ENCODE data around the gene ADAMTS3. TPM values are rescaled to one million over a fixed set of nuclear protein-coding genes. Genes with fewer than 3 reads are reported as not detected.
"Not testable (repeated sequence)": the region's sequence is repeated elsewhere in the genome, so short reads cannot be mapped to it uniquely, and the experiment has no call there.

The ADAMTS3 gene
- total RNA-seq, 1 donor from 2014 or later = 11.0 TPM

DNA sequence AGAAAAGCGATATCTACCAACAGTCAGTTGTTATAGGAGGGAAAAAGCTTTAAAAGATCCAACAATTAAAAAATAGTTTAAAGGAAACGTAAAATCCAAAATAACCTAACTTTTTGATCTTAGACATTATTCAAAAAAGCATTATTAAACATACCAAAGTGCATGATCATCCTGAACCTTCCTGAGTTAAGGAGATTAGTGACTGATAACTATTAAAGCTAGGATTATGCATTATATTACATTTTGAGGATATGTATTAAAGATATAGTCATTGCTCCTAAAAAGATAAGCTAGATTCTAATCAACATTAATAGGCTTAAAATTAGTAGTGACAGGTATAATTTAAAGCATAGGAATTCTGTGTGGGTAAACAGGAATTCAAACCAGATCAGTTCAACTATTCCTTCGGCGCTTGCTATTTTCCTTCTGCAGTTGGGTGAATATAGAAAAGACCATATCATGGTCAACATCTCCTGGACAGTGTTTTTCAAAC, 139.6 kb downstream of the ADAMTS3 start:
- Mint-ChIP-seq H3K9me3 (no peaks in the 10 kb centered on the region), H3K27me3 (ENCODE audit: low read depth) (no peaks in the 10 kb centered on the region), H3K4me1 (no peaks in the 10 kb centered on the region), H3K36me3 (peaks cover 1% of the 10 kb centered on the region), H3K27ac (no peak overlapping the region), H3K4me3 (no peak overlapping the region)
- TF ChIP-seq, protein P1, sequence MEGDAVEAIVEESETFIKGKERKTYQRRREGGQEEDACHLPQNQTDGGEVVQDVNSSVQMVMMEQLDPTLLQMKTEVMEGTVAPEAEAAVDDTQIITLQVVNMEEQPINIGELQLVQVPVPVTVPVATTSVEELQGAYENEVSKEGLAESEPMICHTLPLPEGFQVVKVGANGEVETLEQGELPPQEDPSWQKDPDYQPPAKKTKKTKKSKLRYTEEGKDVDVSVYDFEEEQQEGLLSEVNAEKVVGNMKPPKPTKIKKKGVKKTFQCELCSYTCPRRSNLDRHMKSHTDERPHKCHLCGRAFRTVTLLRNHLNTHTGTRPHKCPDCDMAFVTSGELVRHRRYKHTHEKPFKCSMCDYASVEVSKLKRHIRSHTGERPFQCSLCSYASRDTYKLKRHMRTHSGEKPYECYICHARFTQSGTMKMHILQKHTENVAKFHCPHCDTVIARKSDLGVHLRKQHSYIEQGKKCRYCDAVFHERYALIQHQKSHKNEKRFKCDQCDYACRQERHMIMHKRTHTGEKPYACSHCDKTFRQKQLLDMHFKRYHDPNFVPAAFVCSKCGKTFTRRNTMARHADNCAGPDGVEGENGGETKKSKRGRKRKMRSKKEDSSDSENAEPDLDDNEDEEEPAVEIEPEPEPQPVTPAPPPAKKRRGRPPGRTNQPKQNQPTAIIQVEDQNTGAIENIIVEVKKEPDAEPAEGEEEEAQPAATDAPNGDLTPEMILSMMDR (IDR thresholded peaks at IDR 0.05; ENCODE audit: unreplicated experiment) = no peak
- no peak for DNase-seq (ENCODE audit: low spot score in 2 of 2, unreplicated experiment in 2 of 2)

DNA sequence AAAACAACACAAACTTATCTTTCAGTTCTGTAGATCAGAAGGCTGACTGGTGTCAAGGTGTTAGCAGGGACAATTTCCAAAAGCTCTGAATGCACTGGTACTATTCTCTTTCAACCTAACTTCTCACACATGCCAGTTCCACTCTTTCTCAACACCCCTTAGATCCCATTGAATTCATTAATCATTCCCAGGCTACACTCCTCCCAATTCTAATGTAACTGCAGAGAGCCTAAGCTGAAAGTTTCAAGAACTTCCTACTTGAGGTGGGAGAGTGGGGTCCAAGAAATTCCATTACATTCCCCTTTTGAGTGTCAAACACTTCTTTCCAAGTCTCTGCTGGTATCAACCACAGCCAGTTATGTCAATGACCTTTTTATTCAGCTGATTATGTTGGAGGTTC, 142.0 kb downstream of the ADAMTS3 start:
- peaks cover 1% of the 10 kb centered on the region for H3K36me3 Mint-ChIP-seq
- no peak overlapping the region for H3K4me3 Mint-ChIP-seq
- H3K27ac Mint-ChIP-seq = no peak overlapping the region
- H3K4me1 Mint-ChIP-seq = no peaks in the 10 kb centered on the region
- DNase-seq (ENCODE audit: low spot score in 2 of 2, unreplicated experiment in 2 of 2) = no peak
- no peaks in the 10 kb centered on the region for H3K27me3 Mint-ChIP-seq (ENCODE audit: low read depth)
- no peaks in the 10 kb centered on the region for H3K9me3 Mint-ChIP-seq
- TF ChIP-seq, protein P1 (IDR thresholded peaks at IDR 0.05; ENCODE audit: unreplicated experiment) = no peak

DNA sequence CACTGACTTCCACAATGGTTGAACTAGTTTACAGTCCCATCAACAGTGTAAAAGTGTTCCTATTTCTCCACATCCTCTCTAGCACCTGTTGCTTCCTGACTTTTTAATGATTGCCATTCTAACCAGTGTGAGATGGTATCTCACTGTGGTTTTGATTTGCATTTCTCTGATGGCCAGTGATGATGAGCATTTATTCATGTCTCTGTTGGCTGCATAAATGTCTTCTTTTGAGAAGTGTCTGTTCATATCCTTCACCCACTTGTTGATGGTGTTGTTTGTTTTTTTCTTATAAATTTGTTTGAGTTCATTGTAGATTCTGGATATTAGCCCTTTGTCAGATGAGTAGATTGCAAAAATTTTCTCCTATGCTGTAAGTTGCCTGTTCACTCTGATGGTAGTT, 143.1 kb downstream of the ADAMTS3 start:
- not testable (repeated sequence) for H3K27ac Mint-ChIP-seq; H3K4me1 Mint-ChIP-seq; H3K4me3 Mint-ChIP-seq; H3K9me3 Mint-ChIP-seq; H3K27me3 Mint-ChIP-seq (ENCODE audit: low read depth); H3K36me3 Mint-ChIP-seq; DNase-seq (ENCODE audit: low spot score in 2 of 2, unreplicated experiment in 2 of 2)

DNA sequence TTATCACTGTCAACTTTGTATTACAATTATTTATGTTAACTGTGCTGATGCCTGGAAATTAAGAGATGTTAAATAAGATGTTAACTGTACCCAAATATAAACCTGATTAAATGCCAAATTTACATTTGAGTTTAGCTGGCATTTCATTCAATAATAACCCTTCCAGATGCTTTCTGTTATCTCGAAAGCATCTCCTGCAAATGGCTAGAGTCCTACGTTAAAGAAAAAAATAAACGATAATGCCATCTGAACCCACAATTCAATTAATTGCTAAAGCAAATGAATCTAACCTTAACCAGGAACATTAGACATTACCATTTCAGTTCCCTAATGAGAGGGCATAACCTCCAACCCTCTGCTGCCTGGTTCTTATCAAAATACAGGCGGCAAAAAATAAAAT, 145.0 kb downstream of the ADAMTS3 start:
- no peaks in the 10 kb centered on the region for H3K9me3 Mint-ChIP-seq
- no peak overlapping the region for H3K27ac Mint-ChIP-seq
- peaks cover 1% of the 10 kb centered on the region for H3K36me3 Mint-ChIP-seq
- DNase-seq (ENCODE audit: low spot score in 2 of 2, unreplicated experiment in 2 of 2) = no peak
- TF ChIP-seq, protein P1 (IDR thresholded peaks at IDR 0.05; ENCODE audit: unreplicated experiment) = no peak
- no peaks in the 10 kb centered on the region for H3K27me3 Mint-ChIP-seq (ENCODE audit: low read depth)
- no peak overlapping the region for H3K4me3 Mint-ChIP-seq
- peaks cover 2% of the 10 kb centered on the region for H3K4me1 Mint-ChIP-seq

DNA sequence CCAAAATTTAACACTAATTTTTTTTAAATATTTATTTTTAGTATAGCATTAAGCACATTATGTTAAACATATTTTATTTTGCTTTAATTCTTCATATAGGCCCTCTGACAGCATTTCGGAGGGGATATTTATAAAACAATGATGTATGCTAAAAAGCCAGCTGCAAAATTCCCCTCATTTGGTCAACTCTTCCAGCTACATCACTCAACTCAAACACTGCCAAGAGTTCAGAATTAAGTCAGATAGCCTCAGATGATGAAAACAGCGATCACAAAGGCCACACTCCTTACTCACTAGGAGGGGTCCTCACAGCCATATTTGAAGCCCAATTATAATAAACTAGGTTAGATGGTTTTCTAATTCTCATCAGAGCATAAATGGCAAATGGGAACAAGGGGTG, 146.6 kb downstream of the ADAMTS3 start:
- Mint-ChIP-seq H3K4me1 (peaks cover 9% of the 10 kb centered on the region), H3K4me3 (no peak overlapping the region), H3K27ac (no peak overlapping the region), H3K27me3 (ENCODE audit: low read depth) (no peaks in the 10 kb centered on the region), H3K36me3 (peaks cover 1% of the 10 kb centered on the region), H3K9me3 (no peaks in the 10 kb centered on the region)
- no peak for DNase-seq (ENCODE audit: low spot score in 2 of 2, unreplicated experiment in 2 of 2)
- TF ChIP-seq, protein P1 (IDR thresholded peaks at IDR 0.05; ENCODE audit: unreplicated experiment) = no peak

DNA sequence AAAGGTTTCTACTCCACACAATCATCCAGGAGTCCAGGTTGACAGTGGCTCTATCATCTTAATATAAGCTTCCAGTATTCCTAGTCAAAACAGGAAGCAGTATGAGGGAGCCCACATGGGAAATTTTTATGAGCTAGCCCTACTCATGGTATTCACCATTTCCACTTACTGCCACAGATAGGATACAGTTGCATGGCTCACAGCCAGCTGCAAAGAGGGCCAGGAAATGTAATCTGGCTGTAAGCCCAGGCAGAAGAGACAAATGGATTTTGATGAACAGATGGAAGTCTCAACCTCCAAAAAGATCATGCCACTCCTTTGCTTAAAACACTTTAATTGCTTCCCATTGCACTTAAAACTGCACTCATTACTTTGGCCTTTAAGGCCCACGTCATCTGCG, 150.6 kb downstream of the ADAMTS3 start:
- Mint-ChIP-seq H3K27me3 (ENCODE audit: low read depth) (no peaks in the 10 kb centered on the region), H3K9me3 (no peaks in the 10 kb centered on the region), H3K27ac (peak overlapping the region; percentile 7), H3K36me3 (no peaks in the 10 kb centered on the region), H3K4me3 (no peak overlapping the region), H3K4me1 (peaks cover 9% of the 10 kb centered on the region)
- DNase-seq (ENCODE audit: low spot score in 2 of 2, unreplicated experiment in 2 of 2) = peak in 1 of 2 experiments; percentile 45
- TF ChIP-seq, protein P1 (IDR thresholded peaks at IDR 0.05; ENCODE audit: unreplicated experiment) = no peak
